IPS DF 4.7 (cell line): ENCODE results near the gene RHOT1.

Experiments
- DNase-seq: peaks from one replicate; pipeline ENCODE4 v3.0.0-alpha.2; 2013; ENCODE audit warnings: low spot score; ENCODE audit errors: extremely low read depth

RHOT1 gene

DNA sequence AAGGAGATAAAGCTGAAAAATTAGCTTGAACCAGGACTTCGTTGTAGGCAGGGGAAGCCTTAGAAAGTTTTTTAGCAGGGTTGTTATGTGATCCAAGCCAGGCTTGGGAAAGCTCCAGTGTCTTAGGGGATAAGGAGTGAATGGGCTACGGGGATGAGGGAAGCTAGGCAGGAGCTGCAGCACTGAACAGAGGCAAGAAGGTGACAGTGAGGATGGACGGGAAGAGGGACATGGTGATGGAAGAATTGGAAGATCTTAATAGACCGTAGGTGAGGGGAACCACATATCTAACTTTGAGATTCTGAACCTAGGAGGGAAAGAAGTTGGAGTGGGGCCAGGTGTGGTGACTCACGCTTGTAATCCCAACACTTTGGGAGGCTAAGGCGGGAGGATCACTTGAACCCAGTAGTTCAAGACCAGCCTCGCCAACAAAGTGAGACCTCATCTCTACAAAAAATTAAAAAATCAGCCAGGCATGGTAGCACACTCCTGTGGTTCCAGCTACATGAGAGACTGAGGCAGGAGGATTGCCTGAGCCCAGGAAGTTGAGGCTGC is 126.5 kb downstream of the RHOT1 start:
- no peak for DNase-seq

GRCh38 chr17:32269377-32269776 is 127.1 kb downstream of the RHOT1 start:
- no peak for DNase-seq

DNA sequence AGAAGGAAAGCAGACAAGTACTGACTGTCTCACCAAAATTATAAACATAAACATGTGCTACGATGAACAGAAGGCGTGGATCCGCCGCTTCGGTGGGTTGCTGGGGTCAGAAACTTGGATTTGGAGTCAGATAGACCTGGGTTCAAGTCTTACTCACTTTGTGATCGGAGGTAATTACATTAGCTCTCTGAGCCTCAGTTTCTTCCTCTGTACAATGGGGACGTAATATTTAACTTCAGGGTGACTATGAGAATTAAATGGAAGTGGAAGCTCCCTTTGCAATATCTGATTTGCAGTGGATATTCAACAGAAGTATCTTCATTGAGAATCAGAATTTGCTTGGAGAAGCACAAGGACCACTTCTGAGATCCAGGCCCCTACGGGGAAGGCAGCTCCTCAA is 129.5 kb downstream of the RHOT1 start:
- no peak for DNase-seq

DNA sequence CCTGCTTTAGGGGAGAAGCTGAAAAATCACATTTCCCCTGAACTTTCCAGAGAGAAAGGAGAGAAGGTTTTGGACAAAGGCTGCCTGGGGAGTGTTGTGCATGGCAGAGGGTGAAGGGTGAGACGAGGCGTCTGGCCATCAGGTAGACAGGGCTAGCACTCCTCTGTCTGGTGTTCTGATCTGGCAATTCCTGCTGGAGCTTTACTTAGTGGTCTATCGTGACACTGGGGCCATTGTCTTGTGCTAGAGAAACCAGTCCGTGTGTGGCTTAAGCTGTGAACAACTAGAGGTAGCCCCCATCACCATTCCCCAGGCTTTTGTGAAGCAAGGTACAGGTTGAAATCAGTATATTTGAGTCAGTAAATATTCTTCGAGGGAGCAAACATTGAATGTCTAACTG is 131.8 kb downstream of the RHOT1 start:
- DNase-seq, result no peak

GRCh38 chr17:32274643-32275042 is 132.3 kb downstream of the RHOT1 start:
- DNase-seq, result no peak
